ENCODE measurements around the gene FAU. TPM values are rescaled to one million over a fixed set of nuclear protein-coding genes. Genes with fewer than 3 reads are reported as not detected.

FAU gene
- total and polyA plus RNA-seq, 10 of the 15 experiments (the other 5 are each of a cell fraction or from before 2014, with no cell fraction given): 332 to 1,347 (median 990) TPM

DNA sequence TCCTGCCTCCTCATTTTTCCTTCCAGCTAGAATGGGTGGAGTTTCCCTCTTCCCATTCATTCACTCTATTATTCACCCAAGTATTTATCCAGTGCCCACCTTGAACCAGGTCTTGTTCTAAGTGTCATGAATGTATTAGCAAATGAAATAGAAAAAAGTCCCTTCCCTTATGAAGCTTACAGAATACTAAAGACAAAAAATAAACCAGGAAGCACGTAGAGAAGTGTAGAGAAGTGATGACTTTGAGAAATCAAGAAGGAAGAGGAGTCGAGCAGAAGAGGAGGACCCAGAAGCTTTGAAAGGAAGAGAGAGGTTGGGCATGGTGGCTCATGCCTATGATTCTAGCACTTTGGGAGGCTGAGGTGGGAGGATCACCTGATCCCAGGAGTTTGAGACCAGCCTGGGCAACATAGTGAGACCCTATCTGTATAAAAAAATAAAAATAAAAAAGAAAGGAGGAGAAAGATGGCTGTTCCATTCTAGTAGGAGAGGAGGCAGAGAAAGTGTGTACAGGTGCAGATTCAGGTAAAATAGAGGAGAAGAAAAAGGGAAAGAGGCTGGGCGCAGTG is 29.5 kb upstream of the FAU start:
- ChIA-PET CTCF (interaction anchor here (0.8 to 0.9 kb wide), 2 partner anchors 40 to 41 kb away, joined by 3 read pairs; partner anchors contain the start of gene TM7SF2), SMC1A (ENCODE audit: uncharacterized antibody, unreplicated experiment) (interaction anchor here (0.6 kb wide), 1 partner anchor 91 kb away, joined by 3 read pairs; no protein-coding TSS in a partner anchor), POLR2A (interaction anchor here (1.2 kb wide), 1 partner anchor 16 kb away, joined by 3 read pairs; no protein-coding TSS in a partner anchor), RAD21 (ENCODE audit: unreplicated experiment) (no interaction called here)
- no peak for TF ChIP-seq BMI1 (IDR thresholded peaks at IDR 0.05; ENCODE audit: borderline replicate concordance)
- TF ChIP-seq RELA (IDR thresholded peaks at IDR 0.05; ENCODE audit: borderline replicate concordance, partially characterized antibody): no peak
- TF ChIP-seq RAD51 (IDR thresholded peaks at IDR 0.05): no peak
- TF ChIP-seq NBN (IDR thresholded peaks at IDR 0.05): no peak
- TF ChIP-seq ASH2L (IDR thresholded peaks at IDR 0.05; ENCODE audit: borderline replicate concordance, low read depth): no peak
- no peak for TF ChIP-seq RCOR1 (conservative IDR thresholded peaks at IDR 0.05; ENCODE audit: low read depth, low read length)
- no peak for TF ChIP-seq CBFB (IDR thresholded peaks at IDR 0.05; ENCODE audit: low read depth)
- no peak for TF ChIP-seq KAT2A (conservative IDR thresholded peaks at IDR 0.05; ENCODE audit: control insufficient read depth, low read depth, low read length)
- Histone ChIP-seq H3K9me3 (replicated peaks; ENCODE audit: control insufficient read depth, insufficient read depth, low read length) (no peaks in the 10 kb centered on the region), H3K9ac (ENCODE audit: control insufficient read depth, insufficient read depth, low read length) (no peak overlapping the region; the same call in 1 of the 2 replicates), H2AFZ (ENCODE audit: control insufficient read depth, low read depth, low read length) (peak overlapping the region; percentile 92), H3K4me1 (ENCODE audit: control insufficient read depth, insufficient read depth, low read length) (peaks cover 29% of the 10 kb centered on the region), H3K27ac (ENCODE audit: control insufficient read depth, insufficient read depth) (peak overlapping the region; percentile 82), H3K4me2 (ENCODE audit: control insufficient read depth, insufficient read depth) (peak overlapping the region; percentile 91), H4K20me1 (ENCODE audit: control insufficient read depth, insufficient read depth) (no peaks in the 10 kb centered on the region), H3K27me3 (replicated peaks in 1 of 2; ENCODE audit: control insufficient read depth in 2 of 2, insufficient read depth in 2 of 2, low read length in 1 of 2) (no peaks in the 10 kb centered on the region; a peak in 1 of 4 replicates), H3K4me3 (no peak overlapping the region), H3K36me3 (ENCODE audit: control insufficient read depth in 2 of 2, insufficient read depth in 2 of 2, low read length in 1 of 2) (no peaks in the 10 kb centered on the region), H3K79me2 (ENCODE audit: control insufficient read depth, insufficient read depth, low read length) (no peaks in the 10 kb centered on the region)
- no peak for FAIRE-seq
- no peak for DNase-seq (ENCODE audit: low read depth, low spot score)
- intact Hi-C loops (cut with micrococcal nuclease; ENCODE audit: unreplicated experiment): no loop called here
- BruUV-seq (replicated peaks): no TSS peak
- in situ Hi-C loops (cut with MboI): no loop called here
- 47% methylated on average over 3 of the region's 3 CpGs for WGBS (ENCODE audit: insufficient coverage, insufficient replicate concordance, low lambda C conversion rate, missing lambda C conversion rate)
- no peak for ATAC-seq

Measured in GM12878 (cell line).